Breast epithelium (tissue), 3 donors: Measurements from ENCODE around the gene ZNF28.
"Not testable (repeated sequence)": the region's sequence is repeated elsewhere in the genome, so short reads cannot be mapped to it uniquely, and the experiment has no call there.

Experiments
- POLR2A ChIP-seq: fragments of 450-650 bp; IDR thresholded peaks from one replicate; pipeline ENCODE4 v1.6.1; 2016; ENCODE audit warnings: antibody characterized with exemption, mild to moderate bottlenecking, moderate library complexity
- POLR2AphosphoS5 ChIP-seq, 3 donors: sonication (generic); formaldehyde crosslinking; IDR thresholded peaks; one replicate each; pipeline ENCODE4 v1.6.1; 2017; ENCODE audit warnings: antibody characterized with exemption in 3 of 3

DNA sequence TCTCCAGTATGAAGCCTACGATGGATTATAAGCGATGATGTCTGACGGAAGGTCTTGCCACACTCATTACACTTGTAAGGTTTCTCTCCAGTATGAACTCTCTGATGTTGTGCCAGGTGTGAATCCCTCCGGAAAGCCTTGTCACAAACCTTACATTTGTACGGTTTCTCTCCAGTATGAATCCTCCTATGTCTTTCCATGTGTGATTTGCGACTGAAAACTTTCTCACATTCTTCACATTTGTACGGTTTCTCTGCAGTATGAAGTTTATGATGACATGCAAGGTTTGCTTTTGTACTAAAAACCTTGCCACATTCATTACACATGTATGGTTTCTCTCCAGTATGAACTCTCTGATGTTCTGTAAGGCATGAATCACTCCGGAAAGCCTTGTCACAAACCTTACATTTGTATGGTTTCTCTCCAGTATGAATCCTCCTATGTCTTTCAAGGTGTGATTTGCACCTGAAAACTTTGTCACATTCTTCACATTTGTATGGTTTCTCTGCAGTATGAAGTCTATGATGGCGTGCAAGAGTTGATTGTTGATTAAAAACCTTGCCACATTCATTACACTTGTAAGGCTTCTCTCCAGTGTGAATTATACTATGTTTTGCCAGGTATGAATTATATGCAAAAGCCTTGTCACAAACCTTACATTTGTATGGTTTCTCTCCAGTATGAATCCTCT lies 21.3 kb downstream of the ZNF28 start:
- TF ChIP-seq POLR2AphosphoS5 (IDR thresholded peaks at IDR 0.05); POLR2A: not testable (repeated sequence)
